CD14-positive monocyte (primary cell): ENCODE measurements around the gene SHANK3. TPM values are rescaled to one million over a fixed set of nuclear protein-coding genes. Genes with fewer than 3 reads are reported as not detected.

Experiments used
- DNase-seq, 3 donors: peaks; one replicate each; pipeline ENCODE4 v3.0.0-alpha.2; 2011 to 2022
- H2AFZ ChIP-seq: 2 replicates; pipeline ENCODE4 v1.6.0; 2012; ENCODE audit warnings: mild to moderate bottlenecking, low read depth, low read length, inconsistent platforms; ENCODE audit not compliant: insufficient read depth, poor library complexity, severe bottlenecking
- H3K27ac ChIP-seq, 2 donors: 1 replicate in 1 of 2; 2 replicates in 1 of 2; pipeline ENCODE4 v1.5.1; 2012 to 2013; ENCODE audit warnings: low read length in 2 of 2, control low read depth in 1 of 2, inconsistent platforms in 1 of 2, low read depth in 1 of 2, mild to moderate bottlenecking in 1 of 2
- H3K27me3 ChIP-seq, 2 donors: one replicate each; pipeline versions ENCODE4 v1.6.0 to v1.6.1; 2011 to 2013; ENCODE audit warnings: low read length in 2 of 2; ENCODE audit not compliant: control insufficient read depth in 2 of 2, insufficient read depth in 2 of 2
- H3K36me3 ChIP-seq, 2 donors: replicated peaks in 1 of 2; 1 replicate in 1 of 2; 2 replicates in 1 of 2; pipeline versions ENCODE4 v1.5.1 to v1.6.1; 2012 to 2013; ENCODE audit warnings: low read length in 2 of 2, control low read depth in 1 of 2, inconsistent platforms in 1 of 2, mild to moderate bottlenecking in 1 of 2; ENCODE audit not compliant: insufficient read depth in 2 of 2, control insufficient read depth in 1 of 2
- H3K4me1 ChIP-seq, 2 donors: 1 replicate in 1 of 2; 2 replicates in 1 of 2; pipeline versions ENCODE4 v1.5.1 to v1.6.1; 2012 to 2013; ENCODE audit warnings: low read length in 2 of 2, control low read depth in 1 of 2, inconsistent platforms in 1 of 2, mild to moderate bottlenecking in 1 of 2, moderate library complexity in 1 of 2; ENCODE audit not compliant: insufficient read depth in 2 of 2, control insufficient read depth in 1 of 2
- H3K4me2 ChIP-seq: replicated peaks from 2 replicates; pipeline ENCODE3; 2012; ENCODE audit warnings: low read length, moderate library complexity, mild to moderate bottlenecking; ENCODE audit not compliant: poor library complexity, severe bottlenecking; ENCODE audit errors: extremely low read depth
- H3K4me3 ChIP-seq, 3 experiments: fragments of 200-600 bp in 1 of 3; sonication (generic) in 1 of 3; replicated peaks in 1 of 3; 1 replicate in 2 of 3; 2 replicates in 1 of 3; pipeline ENCODE4 v1.5.1; 2011 to 2013; ENCODE audit warnings: low read length in 3 of 3, mild to moderate bottlenecking in 3 of 3, control low read depth in 2 of 3, low read depth in 2 of 3, inconsistent platforms in 1 of 3, moderate library complexity in 1 of 3
- H3K79me2 ChIP-seq: 2 replicates; pipeline ENCODE4 v1.6.0; 2012; ENCODE audit warnings: mild to moderate bottlenecking, control low read depth, inconsistent platforms, low read length, moderate library complexity; ENCODE audit not compliant: insufficient read depth
- H3K9ac ChIP-seq: 2 replicates; pipeline ENCODE4 v1.6.0; 2017; ENCODE audit warnings: low read length, mild to moderate bottlenecking; ENCODE audit not compliant: insufficient read depth, poor library complexity, severe bottlenecking
- H3K9me3 ChIP-seq, 2 donors: replicated peaks in 1 of 2; 1 replicate in 1 of 2; 2 replicates in 1 of 2; pipeline versions ENCODE4 v1.5.1 to v1.6.1; 2012 to 2013; ENCODE audit warnings: low read length in 2 of 2, control low read depth in 1 of 2; ENCODE audit not compliant: control insufficient read depth in 1 of 2, insufficient read depth in 1 of 2
- H4K20me1 ChIP-seq: 2 replicates; pipeline ENCODE4 v1.6.0; 2012; ENCODE audit warnings: mild to moderate bottlenecking, low read length, control low read depth, moderate library complexity; ENCODE audit not compliant: insufficient read depth
- H3K27ac Mint-ChIP-seq, 7 donors: one replicate each; pipeline ENCODE4 v1.8.0; 2020; ENCODE audit warnings: mild to moderate bottlenecking in 7 of 7, mixed read lengths in 7 of 7, moderate library complexity in 6 of 7, inconsistent platforms in 2 of 7
- H3K27me3 Mint-ChIP-seq, 3 donors: one replicate each; pipeline ENCODE4 v1.8.0; 2021 to 2022; ENCODE audit warnings: low read depth in 3 of 3, mild to moderate bottlenecking in 3 of 3, mixed read lengths in 3 of 3, moderate library complexity in 3 of 3, inconsistent platforms in 1 of 3
- H3K36me3 Mint-ChIP-seq, 2 donors: one replicate each; pipeline ENCODE4 v1.8.0; 2020; ENCODE audit warnings: mixed read lengths in 2 of 2, inconsistent platforms in 1 of 2, mild to moderate bottlenecking in 1 of 2
- H3K4me1 Mint-ChIP-seq: one replicate; pipeline ENCODE4 v1.8.0; 2020; ENCODE audit warnings: mild to moderate bottlenecking, mixed read lengths
- H3K4me3 Mint-ChIP-seq, 2 donors: one replicate each; pipeline ENCODE4 v1.8.0; 2020; ENCODE audit warnings: mild to moderate bottlenecking in 2 of 2, mixed read lengths in 2 of 2, moderate library complexity in 1 of 2
- H3K9me3 Mint-ChIP-seq, 7 donors: one replicate each; pipeline ENCODE4 v1.8.0; 2020 to 2022; ENCODE audit warnings: mixed read lengths in 7 of 7, mild to moderate bottlenecking in 6 of 7, moderate library complexity in 6 of 7, inconsistent platforms in 2 of 7
- WGBS: methylation state at CpG from one replicate; pipeline ENCODE4 v1.1.5; 2013; ENCODE audit warnings: missing lambda C conversion rate; ENCODE audit not compliant: insufficient coverage; 5-methylcytosine and 5-hydroxymethylcytosine counted together
- intact Hi-C, 2 donors: fragments of 100-400 bp; cut with micrococcal nuclease; formaldehyde crosslinking; loops; one replicate each; pipeline versions ENCODE4 v1.15.0 to v1.15.1; 2023
- polyA plus RNA-seq, 3 donors: library from polyadenylated mRNA; depleted of rRNA in 1 of 3; unstranded in 2 of 3; stranded (reverse) in 1 of 3; fragments of 300-500 nt in 2 of 3; fragments of >200 nt in 1 of 3; fragmentation: Illumina TruSeq in 2 of 3; gene quantifications; 1 replicate in 2 of 3; 2 replicates in 1 of 3; pipeline ENCODE4 v1.2.3, GENCODE V29; 2012 to 2021
- TF ChIP-seq, protein P1 (sequence below): fragments of 200-600 bp; IDR thresholded peaks from one replicate; pipeline ENCODE4 v1.8.0; 2022; ENCODE audit warnings: antibody characterized with exemption, mild to moderate bottlenecking

The SHANK3 gene
- polyA plus RNA-seq, 3 donors = not detected

GRCh38 chr22:50694766-50695420, 22.3 kb downstream of the SHANK3 start:
- whole genome bisulfite sequencing = 96% methylated on average over 17 of the region's 18 CpGs
- H3K4me1 ChIP-seq = peaks cover 12 to 16% of the 10 kb centered on the region in 2 donors
- no peaks in the 10 kb centered on the region for H3K36me3 Mint-ChIP-seq

DNA sequence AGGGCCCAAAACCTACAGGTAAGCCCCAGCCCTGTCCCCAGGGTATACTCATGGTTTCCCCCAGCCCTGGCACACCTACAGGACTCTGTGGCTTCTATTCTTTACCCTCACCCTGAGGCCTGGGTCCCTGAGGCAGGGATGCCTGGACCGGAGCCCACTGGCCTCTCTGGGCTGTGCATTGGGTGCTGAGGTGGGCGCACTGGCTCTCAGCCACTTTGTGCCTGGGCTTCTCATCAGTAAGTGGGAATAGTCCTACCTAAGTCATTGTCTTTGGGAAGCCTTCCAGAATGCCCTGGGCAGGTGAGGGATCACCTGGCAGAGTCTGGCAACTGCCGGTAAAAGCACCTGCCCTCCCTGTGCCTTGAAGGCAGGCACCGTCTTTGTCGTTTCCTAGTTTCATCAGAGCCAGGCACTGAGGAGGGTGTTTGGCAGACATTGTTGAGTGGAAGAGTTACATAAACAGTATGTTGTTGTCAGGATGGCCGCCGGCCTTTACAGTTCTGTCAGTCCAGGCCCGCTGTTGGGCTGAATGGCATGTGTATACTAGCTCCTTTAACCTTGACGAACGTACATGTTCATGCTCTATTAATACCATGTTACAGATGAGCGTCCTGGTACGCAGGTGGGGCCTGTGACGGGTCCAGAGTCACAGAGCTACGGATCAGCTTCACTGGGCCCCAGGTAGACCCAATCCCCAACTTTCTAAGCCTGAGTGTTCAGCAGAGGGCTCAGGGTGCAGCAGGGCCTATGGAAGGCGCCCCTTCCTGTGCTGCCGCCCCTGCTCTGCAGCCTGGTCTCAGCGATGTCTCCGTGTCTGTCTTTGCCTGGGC, 23.0 kb downstream of the SHANK3 start:
- H3K9ac ChIP-seq = no peak overlapping the region
- H3K79me2 ChIP-seq = no peaks in the 10 kb centered on the region
- no peak for DNase-seq
- H3K4me2 ChIP-seq = no peak overlapping the region
- no peaks in the 10 kb centered on the region for H3K27me3 ChIP-seq
- H3K27ac Mint-ChIP-seq = no peak overlapping the region
- H3K27me3 Mint-ChIP-seq = peaks cover 0 to 3% (median 0%) of the 10 kb centered on the region in 3 donors
- no peak overlapping the region for H3K4me3 ChIP-seq
- H3K27ac ChIP-seq = no peak overlapping the region
- H3K36me3 Mint-ChIP-seq = no peaks in the 10 kb centered on the region
- peaks cover 12 to 16% of the 10 kb centered on the region in 2 donors for H3K4me1 ChIP-seq
- no peaks in the 10 kb centered on the region for H4K20me1 ChIP-seq
- 96% methylated on average over 17 of the region's 18 CpGs for WGBS
- intact Hi-C loops = no loop called here
- peaks cover 18% of the 10 kb centered on the region for H3K4me1 Mint-ChIP-seq
- peaks cover 0 to 4% (median 0%) of the 10 kb centered on the region in 7 donors for H3K9me3 Mint-ChIP-seq
- TF ChIP-seq, protein P1, sequence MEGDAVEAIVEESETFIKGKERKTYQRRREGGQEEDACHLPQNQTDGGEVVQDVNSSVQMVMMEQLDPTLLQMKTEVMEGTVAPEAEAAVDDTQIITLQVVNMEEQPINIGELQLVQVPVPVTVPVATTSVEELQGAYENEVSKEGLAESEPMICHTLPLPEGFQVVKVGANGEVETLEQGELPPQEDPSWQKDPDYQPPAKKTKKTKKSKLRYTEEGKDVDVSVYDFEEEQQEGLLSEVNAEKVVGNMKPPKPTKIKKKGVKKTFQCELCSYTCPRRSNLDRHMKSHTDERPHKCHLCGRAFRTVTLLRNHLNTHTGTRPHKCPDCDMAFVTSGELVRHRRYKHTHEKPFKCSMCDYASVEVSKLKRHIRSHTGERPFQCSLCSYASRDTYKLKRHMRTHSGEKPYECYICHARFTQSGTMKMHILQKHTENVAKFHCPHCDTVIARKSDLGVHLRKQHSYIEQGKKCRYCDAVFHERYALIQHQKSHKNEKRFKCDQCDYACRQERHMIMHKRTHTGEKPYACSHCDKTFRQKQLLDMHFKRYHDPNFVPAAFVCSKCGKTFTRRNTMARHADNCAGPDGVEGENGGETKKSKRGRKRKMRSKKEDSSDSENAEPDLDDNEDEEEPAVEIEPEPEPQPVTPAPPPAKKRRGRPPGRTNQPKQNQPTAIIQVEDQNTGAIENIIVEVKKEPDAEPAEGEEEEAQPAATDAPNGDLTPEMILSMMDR = no peak
- no peak overlapping the region for H2AFZ ChIP-seq
- H3K36me3 ChIP-seq = no peaks in the 10 kb centered on the region
- H3K4me3 Mint-ChIP-seq = no peak overlapping the region
- no peaks in the 10 kb centered on the region for H3K9me3 ChIP-seq

More at GRCh38 chr22:50694766-50695420, 22.3 kb downstream of the SHANK3 start:
- H3K79me2 ChIP-seq = no peaks in the 10 kb centered on the region
- no peak for DNase-seq
- Mint-ChIP-seq H3K9me3 (peaks cover 0 to 4% (median 0%) of the 10 kb centered on the region in 7 donors), H3K4me3 (no peak overlapping the region), H3K4me1 (peaks cover 18% of the 10 kb centered on the region), H3K27me3 (peaks cover 0 to 3% (median 0%) of the 10 kb centered on the region in 3 donors), H3K27ac (no peak overlapping the region)
- TF ChIP-seq, protein P1 = no peak
- H3K9me3 ChIP-seq = no peaks in the 10 kb centered on the region
- H3K27ac ChIP-seq = no peak overlapping the region
- H3K9ac ChIP-seq = no peak overlapping the region
- no peak overlapping the region for H3K4me3 ChIP-seq
- H2AFZ ChIP-seq = no peak overlapping the region
- H3K27me3 ChIP-seq = no peaks in the 10 kb centered on the region
- intact Hi-C loops = no loop called here
- H3K4me2 ChIP-seq = no peak overlapping the region
- H3K36me3 ChIP-seq = no peaks in the 10 kb centered on the region
- no peaks in the 10 kb centered on the region for H4K20me1 ChIP-seq
